GM18520 (cell line): Measurements from ENCODE around the gene PTEN.

Experiments
- ATAC-seq: cut with Tn5 transposase; IDR thresholded peaks from one replicate; pipeline ENCODE4 v1.9.1; 2021; ENCODE audit not compliant: unreplicated experiment

The PTEN gene

DNA sequence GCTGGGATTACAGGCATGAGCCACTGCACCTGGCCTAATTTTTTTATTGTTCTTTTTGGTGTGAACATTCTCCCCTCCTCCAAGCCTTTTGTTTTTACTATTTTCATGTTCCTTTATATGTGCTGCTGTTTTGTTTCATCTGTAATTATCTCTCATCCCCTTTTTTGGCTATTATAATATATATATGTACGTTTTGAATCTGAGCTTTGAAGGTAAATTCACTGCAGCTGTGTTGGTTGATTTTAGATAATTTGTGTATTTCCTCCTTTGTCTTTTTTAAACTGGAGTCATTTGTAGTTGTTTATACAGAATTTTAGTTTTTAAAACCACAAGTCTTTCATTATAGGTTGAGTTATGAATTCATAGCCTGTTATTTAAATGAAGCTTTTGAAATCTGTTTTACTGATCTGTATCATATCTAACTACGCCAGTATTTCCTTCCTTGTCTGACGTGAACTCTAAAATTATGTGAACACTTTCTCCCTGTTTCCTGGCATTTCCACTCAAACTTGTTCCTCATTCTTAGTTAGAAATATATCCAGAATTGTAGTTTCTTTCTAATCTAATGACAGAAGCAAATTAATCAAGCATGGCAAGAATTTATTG lies 54.9 kb downstream of the PTEN start:
- ATAC-seq, result no peak

- no peak for ATAC-seq
Observed at GRCh38 chr10:87920538-87920937, 57.1 kb downstream of the PTEN start.

- ATAC-seq, result no peak
Observed at GRCh38 chr10:87921931-87922688, 58.7 kb downstream of the PTEN start.

DNA sequence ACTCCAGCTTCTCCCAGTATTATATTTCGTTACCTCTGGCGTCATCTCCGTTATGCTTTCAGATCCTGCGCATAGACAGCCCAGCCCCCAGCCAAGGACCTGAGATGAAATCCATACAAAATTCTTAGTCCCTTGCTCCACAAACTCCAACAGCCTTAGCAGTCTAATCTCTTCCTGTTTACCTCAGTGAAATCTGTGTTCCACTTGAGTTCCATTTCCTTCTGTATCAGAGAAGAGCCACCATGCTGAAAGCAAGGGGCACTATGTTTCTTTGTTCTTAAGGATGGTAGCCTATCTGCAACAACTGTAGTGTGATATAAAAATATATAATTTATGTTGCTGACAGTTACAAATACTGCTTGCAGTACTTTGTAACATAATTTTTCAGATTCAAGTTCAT lies 59.8 kb downstream of the PTEN start:
- ATAC-seq, result no peak

DNA sequence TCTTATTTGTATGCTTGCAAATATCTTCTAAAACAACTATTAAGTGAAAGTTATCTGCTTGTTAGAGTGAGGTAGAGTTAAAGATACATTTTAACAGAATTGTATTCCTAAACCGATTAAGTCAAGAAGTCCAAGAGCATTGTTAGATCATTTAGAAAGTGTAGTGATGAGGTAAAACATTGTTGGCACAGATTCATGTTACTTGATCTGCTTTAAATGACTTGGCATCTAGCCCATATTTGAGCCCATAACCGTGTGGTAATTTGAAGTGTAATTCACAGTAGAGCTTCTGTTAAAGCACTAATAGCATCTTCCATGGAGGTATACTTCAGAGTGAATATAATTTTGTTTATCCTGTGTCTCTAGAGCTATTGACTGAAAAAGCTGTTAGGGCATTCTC lies 62.1 kb downstream of the PTEN start:
- no peak for ATAC-seq

- no peak for ATAC-seq
Observed at GRCh38 chr10:87927091-87927490, 63.7 kb downstream of the PTEN start.

DNA sequence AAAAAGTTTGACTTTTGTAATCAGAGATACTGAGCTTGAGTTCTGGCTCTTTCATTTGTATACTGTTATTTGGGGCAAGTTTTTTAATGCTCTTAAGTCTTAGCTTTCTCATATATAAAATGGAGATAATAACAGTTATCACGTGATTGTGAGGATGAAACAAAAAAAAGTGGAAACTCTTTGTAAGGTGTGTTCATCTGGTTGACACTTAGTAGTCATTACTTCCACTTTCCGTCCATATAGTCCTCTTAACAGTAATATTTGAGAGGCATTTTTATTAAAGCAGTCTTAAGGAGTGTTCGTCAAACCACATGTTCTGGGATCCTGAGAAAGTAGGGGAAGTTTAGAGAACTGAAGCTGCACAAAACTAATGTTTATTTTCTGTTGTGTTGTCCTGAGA lies 65.6 kb downstream of the PTEN start:
- no peak for ATAC-seq

GRCh38 chr10:87930141-87930540 lies 66.7 kb downstream of the PTEN start:
- ATAC-seq, result no peak

GRCh38 chr10:87930934-87931835 lies 67.8 kb downstream of the PTEN start:
- no peak for ATAC-seq

- ATAC-seq, result no peak
Observed at GRCh38 chr10:87931836-87932230, 68.4 kb downstream of the PTEN start.

GRCh38 chr10:87935290-87936141 lies 72.1 kb downstream of the PTEN start:
- no peak for ATAC-seq

DNA sequence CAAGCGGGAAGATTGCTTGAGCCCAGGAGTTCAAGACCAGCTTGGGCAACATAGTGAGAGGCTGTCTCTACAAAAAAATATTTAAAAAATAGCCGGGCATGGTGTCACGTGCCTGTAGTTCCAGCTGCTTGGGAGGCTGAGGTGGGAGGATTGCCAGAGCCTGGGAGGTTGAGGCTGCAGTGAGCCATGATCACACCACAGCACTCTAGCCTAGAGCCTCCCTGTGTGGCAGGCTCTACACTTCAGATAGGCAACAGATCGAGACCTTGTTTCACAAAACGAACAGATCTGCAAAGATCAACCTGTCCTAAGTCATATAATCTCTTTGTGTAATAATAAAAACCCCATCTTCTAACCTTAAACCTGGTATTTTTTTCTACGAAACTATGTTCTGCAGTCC lies 76.8 kb downstream of the PTEN start:
- ATAC-seq, result no peak

- ATAC-seq, result no peak
Observed at GRCh38 chr10:87942884-87943527, 79.6 kb downstream of the PTEN start.

DNA sequence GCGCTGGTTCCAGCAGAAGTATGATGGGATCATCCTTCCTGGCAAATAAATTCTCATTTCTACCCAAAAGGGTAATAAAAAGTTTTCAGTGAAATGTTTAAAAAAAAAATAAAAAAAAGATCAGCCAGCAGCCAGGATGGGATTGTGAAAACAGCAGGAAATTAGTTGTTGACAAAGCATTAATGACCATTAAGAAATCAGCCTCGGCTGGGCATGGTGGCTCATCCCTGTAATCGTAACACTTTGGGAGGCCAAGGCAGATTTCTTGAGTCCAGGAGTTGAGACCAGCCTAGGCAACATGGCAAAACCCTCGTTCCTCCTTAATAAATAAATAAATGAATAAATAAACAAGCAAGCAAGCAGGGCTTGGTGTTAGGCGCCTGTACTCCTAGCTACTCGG lies 82.6 kb downstream of the PTEN start:
- ATAC-seq, result no peak

- no peak for ATAC-seq
Observed at GRCh38 chr10:87952612-87953011, 89.2 kb downstream of the PTEN start.

GRCh38 chr10:87956055-87956454 lies 92.6 kb downstream of the PTEN start:
- no peak for ATAC-seq

DNA sequence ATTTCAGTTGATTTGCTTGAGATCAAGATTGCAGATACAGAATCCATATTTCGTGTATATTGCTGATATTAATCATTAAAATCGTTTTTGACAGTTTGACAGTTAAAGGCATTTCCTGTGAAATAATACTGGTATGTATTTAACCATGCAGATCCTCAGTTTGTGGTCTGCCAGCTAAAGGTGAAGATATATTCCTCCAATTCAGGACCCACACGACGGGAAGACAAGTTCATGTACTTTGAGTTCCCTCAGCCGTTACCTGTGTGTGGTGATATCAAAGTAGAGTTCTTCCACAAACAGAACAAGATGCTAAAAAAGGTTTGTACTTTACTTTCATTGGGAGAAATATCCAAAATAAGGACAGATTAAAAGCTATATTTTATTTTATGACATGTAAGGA lies 94.3 kb downstream of the PTEN start:
- no peak for ATAC-seq

GRCh38 chr10:87960230-87960629 lies 96.8 kb downstream of the PTEN start:
- ATAC-seq, result no peak

- no peak for ATAC-seq
Observed at GRCh38 chr10:87961314-87961713, 97.9 kb downstream of the PTEN start.

DNA sequence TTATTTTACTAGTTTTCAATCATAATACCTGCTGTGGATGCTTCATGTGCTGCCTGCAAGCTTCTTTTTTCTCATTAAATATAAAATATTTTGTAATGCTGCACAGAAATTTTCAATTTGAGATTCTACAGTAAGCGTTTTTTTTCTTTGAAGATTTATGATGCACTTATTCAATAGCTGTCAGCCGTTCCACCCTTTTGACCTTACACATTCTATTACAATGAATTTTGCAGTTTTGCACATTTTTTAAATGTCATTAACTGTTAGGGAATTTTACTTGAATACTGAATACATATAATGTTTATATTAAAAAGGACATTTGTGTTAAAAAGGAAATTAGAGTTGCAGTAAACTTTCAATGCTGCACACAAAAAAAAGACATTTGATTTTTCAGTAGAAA lies 103.0 kb downstream of the PTEN start:
- no peak for ATAC-seq
